Right atrium auricular region (tissue), 2 donors: ENCODE data around the gene DNAH8. TPM values are rescaled to one million over a fixed set of nuclear protein-coding genes. Genes with fewer than 3 reads are reported as not detected.

ENCODE experiments used
- DNase-seq: peaks from one replicate; pipeline ENCODE4 v3.0.0-alpha.2; 2019; ENCODE audit warnings: low spot score
- H3K27ac ChIP-seq, 2 donors: fragments of 200-600 bp; sonication (generic); 1 replicate in 1 of 2; 2 replicates in 1 of 2; pipeline ENCODE4 v1.5.1; 2016 to 2019
- H3K27me3 ChIP-seq, 2 donors: fragments of 200-600 bp; sonication (generic); one replicate each; pipeline versions ENCODE4 v1.5.1 to v1.6.0; 2017 to 2019
- H3K36me3 ChIP-seq: fragments of 200-600 bp; sonication (generic); one replicate; pipeline ENCODE4 v1.5.1; 2016
- H3K4me1 ChIP-seq, 2 donors: fragments of 200-600 bp; sonication (generic); one replicate each; pipeline versions ENCODE4 v1.5.1 to v1.6.0; 2017 to 2019
- H3K4me3 ChIP-seq, 2 donors: fragments of 200-600 bp; sonication (generic); 1 replicate in 1 of 2; 2 replicates in 1 of 2; pipeline ENCODE4 v1.5.1; 2017 to 2019; ENCODE audit warnings: mild to moderate bottlenecking in 1 of 2, moderate library complexity in 1 of 2
- H3K9me3 ChIP-seq, 2 donors: fragments of 200-600 bp; sonication (generic); one replicate each; pipeline ENCODE4 v1.5.1; 2019
- total RNA-seq, 2 donors: library from RNA; depleted of rRNA; stranded (reverse); fragments of >200 nt; gene quantifications; one replicate each; pipeline ENCODE4 v1.1.0, GENCODE V29; 2016
- TF ChIP-seq, protein P1 (sequence below), 2 donors: fragments of 200-600 bp; sonication (generic); IDR thresholded peaks; one replicate each; pipeline ENCODE4 v1.5.1; 2019; ENCODE audit warnings: antibody characterized with exemption in 2 of 2

DNAH8 gene
- total RNA-seq, 2 donors from 2014 or later = 0.04 TPM; not detected in 1

DNA sequence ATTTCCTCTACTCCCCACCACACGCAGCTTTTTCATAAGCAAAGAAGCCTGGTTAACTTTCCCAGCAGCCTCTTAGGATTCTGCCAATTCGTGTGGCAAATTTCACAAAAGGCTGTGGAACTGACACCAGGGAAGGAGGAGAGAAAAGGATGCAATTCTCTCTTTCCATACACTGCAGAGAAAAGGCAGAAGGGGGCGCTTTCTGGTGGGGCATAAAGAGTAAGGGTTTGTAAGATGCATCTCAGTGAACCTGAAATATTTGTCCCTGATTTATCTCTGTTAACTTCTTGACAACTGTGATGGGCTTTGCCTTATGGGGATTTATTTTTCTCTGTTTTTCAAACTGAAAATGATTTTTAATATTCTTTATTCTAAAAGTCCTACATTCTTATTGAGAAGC lies 288.0 kb downstream of the DNAH8 start:
- no peak for DNase-seq
- Histone ChIP-seq H3K27ac (no peak overlapping the region), H3K9me3 (no peaks in the 10 kb centered on the region), H3K4me3 (no peak overlapping the region), H3K36me3 (no peaks in the 10 kb centered on the region), H3K27me3 (no peaks in the 10 kb centered on the region), H3K4me1 (no peaks in the 10 kb centered on the region)
- TF ChIP-seq, protein P1, sequence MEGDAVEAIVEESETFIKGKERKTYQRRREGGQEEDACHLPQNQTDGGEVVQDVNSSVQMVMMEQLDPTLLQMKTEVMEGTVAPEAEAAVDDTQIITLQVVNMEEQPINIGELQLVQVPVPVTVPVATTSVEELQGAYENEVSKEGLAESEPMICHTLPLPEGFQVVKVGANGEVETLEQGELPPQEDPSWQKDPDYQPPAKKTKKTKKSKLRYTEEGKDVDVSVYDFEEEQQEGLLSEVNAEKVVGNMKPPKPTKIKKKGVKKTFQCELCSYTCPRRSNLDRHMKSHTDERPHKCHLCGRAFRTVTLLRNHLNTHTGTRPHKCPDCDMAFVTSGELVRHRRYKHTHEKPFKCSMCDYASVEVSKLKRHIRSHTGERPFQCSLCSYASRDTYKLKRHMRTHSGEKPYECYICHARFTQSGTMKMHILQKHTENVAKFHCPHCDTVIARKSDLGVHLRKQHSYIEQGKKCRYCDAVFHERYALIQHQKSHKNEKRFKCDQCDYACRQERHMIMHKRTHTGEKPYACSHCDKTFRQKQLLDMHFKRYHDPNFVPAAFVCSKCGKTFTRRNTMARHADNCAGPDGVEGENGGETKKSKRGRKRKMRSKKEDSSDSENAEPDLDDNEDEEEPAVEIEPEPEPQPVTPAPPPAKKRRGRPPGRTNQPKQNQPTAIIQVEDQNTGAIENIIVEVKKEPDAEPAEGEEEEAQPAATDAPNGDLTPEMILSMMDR (IDR thresholded peaks at IDR 0.05) = no peak

DNA sequence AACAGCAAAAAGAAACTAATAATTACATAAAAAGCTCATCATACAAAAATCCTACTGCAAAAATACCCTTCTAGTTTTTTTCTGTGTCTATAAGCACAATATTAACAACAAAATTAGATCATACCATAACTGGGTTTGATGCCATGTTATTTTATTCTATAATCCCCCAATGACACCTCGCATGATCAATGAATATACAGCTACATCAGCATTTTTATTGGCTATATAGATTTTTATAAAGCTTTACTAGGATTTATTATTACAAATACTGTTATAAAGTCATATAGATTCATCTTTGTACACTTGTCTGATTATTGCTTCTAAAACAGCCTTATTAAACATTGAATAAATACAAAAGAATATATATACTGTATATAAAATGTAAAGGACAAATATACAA lies 288.4 kb downstream of the DNAH8 start:
- Histone ChIP-seq H3K4me1 (no peaks in the 10 kb centered on the region), H3K36me3 (no peaks in the 10 kb centered on the region), H3K9me3 (no peaks in the 10 kb centered on the region), H3K4me3 (no peak overlapping the region), H3K27me3 (no peaks in the 10 kb centered on the region), H3K27ac (no peak overlapping the region)
- no peak for DNase-seq
- TF ChIP-seq, protein P1 (IDR thresholded peaks at IDR 0.05) = no peak

DNA sequence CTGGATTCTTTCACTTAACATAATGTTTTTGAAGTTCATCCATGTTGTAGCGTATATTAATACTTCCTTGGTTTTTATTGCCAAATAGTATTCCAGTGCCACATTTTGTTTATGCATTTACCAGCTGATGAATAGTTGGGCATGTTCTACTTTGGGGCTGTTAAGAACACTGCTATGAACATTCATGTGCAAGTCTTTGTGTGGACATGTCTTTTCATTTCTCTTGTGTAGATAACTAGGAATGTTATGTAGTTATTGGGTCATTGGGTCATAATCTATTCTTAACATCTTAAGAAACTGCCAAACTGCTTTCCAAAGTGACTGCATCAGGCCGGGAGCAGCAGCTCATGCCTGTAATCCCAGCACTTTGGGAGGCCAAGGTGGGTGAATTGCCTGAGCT lies 289.7 kb downstream of the DNAH8 start:
- H3K27ac ChIP-seq = no peak overlapping the region
- no peaks in the 10 kb centered on the region for H3K36me3 ChIP-seq
- no peak overlapping the region for H3K4me3 ChIP-seq
- no peaks in the 10 kb centered on the region for H3K27me3 ChIP-seq
- H3K4me1 ChIP-seq = no peaks in the 10 kb centered on the region
- TF ChIP-seq, protein P1 (IDR thresholded peaks at IDR 0.05) = no peak
- H3K9me3 ChIP-seq = no peaks in the 10 kb centered on the region
- no peak for DNase-seq

DNA sequence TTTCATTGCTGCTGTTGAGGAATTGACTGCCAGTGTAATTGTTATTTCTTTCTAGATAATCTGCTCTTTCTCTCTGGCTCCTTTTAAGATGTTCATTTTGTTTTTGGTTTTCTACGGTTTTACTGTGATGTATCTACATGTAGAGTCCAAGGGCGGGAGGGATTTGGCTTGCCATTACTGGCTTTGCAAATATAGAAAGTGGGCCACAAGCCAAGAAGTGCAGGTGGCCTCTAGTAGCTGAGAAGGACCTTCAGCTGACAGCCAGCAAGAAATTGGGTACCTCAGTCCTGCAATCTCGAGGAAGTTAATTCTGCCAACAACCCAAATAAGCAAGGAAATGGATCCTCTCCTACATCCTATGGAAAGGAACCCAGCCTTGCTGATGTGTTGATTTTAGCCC lies 290.7 kb downstream of the DNAH8 start:
- H3K36me3 ChIP-seq = no peaks in the 10 kb centered on the region
- no peak overlapping the region for H3K27ac ChIP-seq
- no peaks in the 10 kb centered on the region for H3K9me3 ChIP-seq
- no peak overlapping the region for H3K4me3 ChIP-seq
- no peak for DNase-seq
- H3K4me1 ChIP-seq = no peaks in the 10 kb centered on the region
- TF ChIP-seq, protein P1 (IDR thresholded peaks at IDR 0.05) = no peak
- no peaks in the 10 kb centered on the region for H3K27me3 ChIP-seq

DNA sequence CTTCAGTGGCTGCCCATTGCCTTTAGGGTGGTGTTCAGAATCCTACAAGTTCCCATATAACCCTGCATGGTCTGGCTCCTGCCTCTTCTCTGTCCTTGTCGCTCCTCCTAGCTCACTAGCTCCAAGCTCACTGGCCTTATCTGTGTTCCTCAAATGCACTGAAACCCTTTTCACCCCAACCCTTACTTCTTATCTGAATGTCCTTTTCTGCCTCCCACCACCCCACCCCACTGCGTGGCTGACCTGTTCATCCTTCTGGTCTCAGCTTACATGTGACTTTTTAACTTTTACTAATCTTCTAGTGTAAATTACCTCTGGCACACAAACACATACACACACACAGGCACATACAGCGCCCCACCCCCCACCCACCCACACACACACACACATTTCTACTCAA lies 292.5 kb downstream of the DNAH8 start:
- TF ChIP-seq, protein P1 (IDR thresholded peaks at IDR 0.05) = no peak
- H3K4me3 ChIP-seq = no peak overlapping the region
- no peaks in the 10 kb centered on the region for H3K27me3 ChIP-seq
- H3K36me3 ChIP-seq = no peaks in the 10 kb centered on the region
- no peaks in the 10 kb centered on the region for H3K9me3 ChIP-seq
- no peak for DNase-seq
- no peak overlapping the region for H3K27ac ChIP-seq
- H3K4me1 ChIP-seq = no peaks in the 10 kb centered on the region

DNA sequence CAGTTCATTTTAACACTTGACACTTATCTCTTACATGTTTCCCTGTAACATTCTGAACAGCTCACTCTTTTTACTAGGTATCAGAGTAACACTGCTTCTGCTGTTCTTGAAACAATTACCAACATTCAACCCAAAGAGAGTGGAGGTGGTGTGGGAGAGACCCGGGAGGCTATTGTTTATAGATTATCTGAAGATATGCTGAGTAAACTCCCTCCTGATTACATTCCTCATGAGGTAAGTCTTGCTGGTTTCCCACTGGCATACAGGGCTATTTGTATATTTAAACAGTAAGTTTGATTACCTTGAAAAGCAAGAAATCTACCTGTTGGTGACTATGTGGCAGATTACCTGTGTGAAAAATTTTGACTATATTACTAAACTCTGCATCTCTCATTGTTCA lies 293.6 kb downstream of the DNAH8 start:
- TF ChIP-seq, protein P1 (IDR thresholded peaks at IDR 0.05) = no peak
- no peak for DNase-seq

More for the DNA sequence above, 293.6 kb downstream of the DNAH8 start:
- Histone ChIP-seq H3K27ac (no peak overlapping the region), H3K9me3 (no peaks in the 10 kb centered on the region), H3K36me3 (no peaks in the 10 kb centered on the region), H3K4me1 (no peaks in the 10 kb centered on the region), H3K27me3 (no peaks in the 10 kb centered on the region), H3K4me3 (no peak overlapping the region)
